Gastrocnemius medialis (tissue), 4 donors: ENCODE results near the gene GC. TPM values are rescaled to one million over a fixed set of nuclear protein-coding genes. Genes with fewer than 3 reads are reported as not detected.
"Not testable (repeated sequence)": the region's sequence is repeated elsewhere in the genome, so short reads cannot be mapped to it uniquely, and the experiment has no call there.

Source experiments
- ATAC-seq, 2 donors: fragments of 150-250 bp; one replicate each; pipeline ENCODE4 v1.9.1; 2016
- DNase-seq, 2 donors: peaks; one replicate each; pipeline ENCODE4 v3.0.0-alpha.2; 2019
- H3K27ac ChIP-seq, 4 donors: fragments of 200-600 bp; sonication (generic); 1 replicate in 1 of 4; 2 replicates in 3 of 4; pipeline ENCODE4 v1.5.1; 2016 to 2018; ENCODE audit warnings: mild to moderate bottlenecking in 2 of 4, moderate library complexity in 1 of 4
- H3K27me3 ChIP-seq, 3 donors: fragments of 200-600 bp; sonication (generic) in 2 of 3; 1 replicate in 1 of 3; 2 replicates in 2 of 3; pipeline versions ENCODE4 v1.5.1 to v1.6.0; 2016 to 2019; ENCODE audit warnings: mild to moderate bottlenecking in 1 of 3, moderate library complexity in 1 of 3
- H3K36me3 ChIP-seq, 2 donors: fragments of 200-600 bp; sonication (generic) in 1 of 2; one replicate each; pipeline ENCODE4 v1.5.1; 2017 to 2018
- H3K4me1 ChIP-seq, 2 donors: fragments of 200-600 bp; sonication (generic) in 1 of 2; one replicate each; pipeline ENCODE4 v1.5.1; 2016 to 2017; ENCODE audit warnings: mild to moderate bottlenecking in 2 of 2
- H3K4me3 ChIP-seq, 4 donors: fragments of 200-600 bp; sonication (generic) in 3 of 4; 1 replicate in 1 of 4; 2 replicates in 3 of 4; pipeline ENCODE4 v1.5.1; 2016 to 2019; ENCODE audit warnings: mild to moderate bottlenecking in 2 of 4
- H3K9me3 ChIP-seq, 3 donors: fragments of 200-600 bp; sonication (generic) in 2 of 3; 1 replicate in 1 of 3; 2 replicates in 2 of 3; pipeline ENCODE4 v1.5.1; 2016 to 2019
- CTCF ChIP-seq, 5 experiments: fragments of 450-650 bp in 3 of 5; fragments of 200-600 bp in 2 of 5; sonication (generic) in 2 of 5; IDR thresholded peaks in 4 of 5; conservative IDR thresholded peaks in 1 of 5; 1 replicate in 4 of 5; 2 replicates in 1 of 5; pipeline ENCODE4 v1.5.1; 2016 to 2019; ENCODE audit warnings: antibody characterized with exemption in 5 of 5, mild to moderate bottlenecking in 3 of 5, moderate library complexity in 3 of 5
- POLR2A ChIP-seq, 2 donors: fragments of 450-650 bp; IDR thresholded peaks; one replicate each; pipeline ENCODE4 v1.6.1; 2017; ENCODE audit warnings: antibody characterized with exemption in 2 of 2, mild to moderate bottlenecking in 2 of 2, moderate library complexity in 2 of 2
- in situ Hi-C, 4 donors: fragments of 200-750 bp; cut with MboI; loops; one replicate each; pipeline versions ENCODE4 v1.15.0 to v1.8.0; 2017; ENCODE audit warnings: low sequenced_read_pairs in 4 of 4
- intact Hi-C: fragments of 100-400 bp; cut with DNase I; formaldehyde crosslinking; loops from one replicate; pipeline ENCODE4 v1.15.1; 2023; ENCODE audit warnings: low total_unique reads
- total RNA-seq, 4 donors: library from RNA; depleted of rRNA; stranded (reverse); fragments of >200 nt; gene quantifications; one replicate each; pipeline versions ENCODE4 v1.1.0 to v1.2.3, GENCODE V29; 2016

GC gene
- total RNA-seq, 4 donors from 2014 or later, result 5.1 to 9.8 TPM; not detected in 2

- Histone ChIP-seq H3K27me3 (no peaks in the 10 kb centered on the region), H3K4me1 (no peaks in the 10 kb centered on the region), H3K9me3 (no peaks in the 10 kb centered on the region), H3K27ac (no peak overlapping the region), H3K36me3 (no peaks in the 10 kb centered on the region), H3K4me3 (no peak overlapping the region)
- TF ChIP-seq CTCF (IDR thresholded peaks at IDR 0.05 in 4 of 5, conservative IDR thresholded peaks at IDR 0.05 in 1 of 5) (no peak), POLR2A (IDR thresholded peaks at IDR 0.05) (no peak)
- ATAC-seq, result no peak
- intact Hi-C loops (no loop called here), in situ Hi-C loops (no loop called here)
- no peak for DNase-seq
Measured at GRCh38 chr4:71828470-71828869, 44.6 kb upstream of the GC start.

- DNase-seq (no peak), ATAC-seq (no peak)
- in situ Hi-C loops (no loop called here), intact Hi-C loops (no loop called here)
- Histone ChIP-seq H3K27ac (no peak overlapping the region), H3K4me1 (no peaks in the 10 kb centered on the region), H3K9me3 (no peaks in the 10 kb centered on the region), H3K4me3 (no peak overlapping the region), H3K36me3 (no peaks in the 10 kb centered on the region), H3K27me3 (no peaks in the 10 kb centered on the region)
- TF ChIP-seq POLR2A (IDR thresholded peaks at IDR 0.05), result no peak
- TF ChIP-seq CTCF (IDR thresholded peaks at IDR 0.05 in 4 of 5, conservative IDR thresholded peaks at IDR 0.05 in 1 of 5), result no peak
Measured at GRCh38 chr4:71827826-71828225, 43.9 kb upstream of the GC start.

- H3K27me3 ChIP-seq, result no peaks in the 10 kb centered on the region
Measured at GRCh38 chr4:71816676-71817303, 32.9 kb upstream of the GC start.

GRCh38 chr4:71814433-71814832 lies 30.6 kb upstream of the GC start:
- intact Hi-C loops, result no loop called here

More at GRCh38 chr4:71816676-71817303, 32.9 kb upstream of the GC start:
- in situ Hi-C loops (loop anchor here in 1 of 4 donors (25.0 kb wide), 1 partner anchor 104 kb away; no protein-coding TSS in a partner anchor), intact Hi-C loops (no loop called here)
- DNase-seq (no peak), ATAC-seq (no peak)
- no peaks in the 10 kb centered on the region for H3K36me3 ChIP-seq
- no peak overlapping the region for H3K4me3 ChIP-seq
- no peak overlapping the region for H3K27ac ChIP-seq
- no peaks in the 10 kb centered on the region for H3K9me3 ChIP-seq
- TF ChIP-seq CTCF (IDR thresholded peaks at IDR 0.05 in 4 of 5, conservative IDR thresholded peaks at IDR 0.05 in 1 of 5) (no peak), POLR2A (IDR thresholded peaks at IDR 0.05) (no peak)
- no peaks in the 10 kb centered on the region for H3K4me1 ChIP-seq

GRCh38 chr4:71809805-71810204 lies 25.9 kb upstream of the GC start:
- H3K4me1 ChIP-seq, H3K4me3 ChIP-seq, H3K27ac ChIP-seq, H3K36me3 ChIP-seq, DNase-seq, intact Hi-C loops, H3K9me3 ChIP-seq, ATAC-seq, H3K27me3 ChIP-seq: not testable (repeated sequence)
- in situ Hi-C loops, result loop anchor here in 1 of 4 donors (25.0 kb wide), 1 partner anchor 98 kb away; no protein-coding TSS in a partner anchor

More at GRCh38 chr4:71814433-71814832, 30.6 kb upstream of the GC start:
- DNase-seq (no peak), ATAC-seq (no peak)
- in situ Hi-C loops, result loop anchor here in 1 of 4 donors (25.0 kb wide), 1 partner anchor 102 kb away; no protein-coding TSS in a partner anchor
- Histone ChIP-seq H3K4me3 (no peak overlapping the region), H3K9me3 (no peaks in the 10 kb centered on the region), H3K4me1 (no peaks in the 10 kb centered on the region), H3K36me3 (no peaks in the 10 kb centered on the region), H3K27ac (no peak overlapping the region), H3K27me3 (no peaks in the 10 kb centered on the region)
- TF ChIP-seq POLR2A (IDR thresholded peaks at IDR 0.05), result no peak
